Ovary (tissue), 9 donors: Measurements from ENCODE around the gene CADPS2. TPM values are rescaled to one million over a fixed set of nuclear protein-coding genes. Genes with fewer than 3 reads are reported as not detected.

ENCODE experiments used
- DNase-seq, 5 donors: peaks; one replicate each; pipeline ENCODE4 v3.0.0-alpha.2; 2019 to 2020
- H3K27ac ChIP-seq, 2 donors: fragments of 200-600 bp; one replicate each; pipeline versions ENCODE4 v1.5.1 to v1.8.0; 2019 to 2022
- H3K27me3 ChIP-seq: fragments of 200-600 bp; one replicate; pipeline ENCODE4 v1.8.0; 2022
- H3K36me3 ChIP-seq: fragments of 200-600 bp; sonication (generic); one replicate; pipeline ENCODE4 v1.5.1; 2019
- H3K4me1 ChIP-seq: one replicate; pipeline ENCODE4 v1.8.1; 2013; ENCODE audit warnings: mild to moderate bottlenecking, moderate library complexity; ENCODE audit not compliant: insufficient read depth
- H3K4me3 ChIP-seq: fragments of 200-600 bp; sonication (generic); one replicate; pipeline ENCODE4 v1.5.1; 2017
- H3K9me3 ChIP-seq, 2 donors: fragments of 200-600 bp in 1 of 2; sonication (generic) in 1 of 2; one replicate each; pipeline versions ENCODE4 v1.5.1 to v1.8.1; 2013 to 2019; ENCODE audit warnings: mild to moderate bottlenecking in 1 of 2, moderate library complexity in 1 of 2
- EP300 ChIP-seq: sonication (generic); formaldehyde crosslinking; IDR thresholded peaks from one replicate; pipeline ENCODE4 v1.6.1; 2017; ENCODE audit warnings: antibody characterized with exemption
- POLR2A ChIP-seq: fragments of 450-650 bp; IDR thresholded peaks from one replicate; pipeline ENCODE4 v1.6.1; 2017; ENCODE audit warnings: antibody characterized with exemption, mild to moderate bottlenecking, moderate library complexity
- WGBS, 3 donors: extraction: QIAGEN DNeasy Blood & Tissue Kit in 1 of 3; methylation state at CpG; one replicate each; pipeline versions ENCODE4 v1.1.5 to v1.1.7; 2013 to 2017; 5-methylcytosine and 5-hydroxymethylcytosine counted together
- intact Hi-C, 4 donors: fragments of 100-400 bp; cut with DNase I; formaldehyde crosslinking; loops; one replicate each; pipeline versions ENCODE4 v1.11.0 to v1.15.1; 2022 to 2023
- polyA plus RNA-seq, 2 donors: library from polyadenylated mRNA; stranded (reverse); fragments of 200-250 nt in 1 of 2; fragments of 350-450 nt in 1 of 2; fragmentation: Illumina TruSeq in 1 of 2; extraction: RNeasy Lipid Tissue Mini Kit (QIAGEN cat#74804) in 1 of 2; gene quantifications; one replicate each; pipeline ENCODE4 v1.2.3, GENCODE V29; 2013 to 2014
- total RNA-seq, 7 donors: library from RNA; depleted of rRNA in 2 of 7; stranded (reverse); fragments of >200 nt in 2 of 7; fragmentation: NEBNext Ultra II Directional in 3 of 7; extraction: Animal tissue kit (Norgen Biotek cat#: 25700) in 3 of 7; gene quantifications; one replicate each; pipeline versions ENCODE4 v1.1.0 to v1.2.4, GENCODE V29; 2016 to 2023
- TF ChIP-seq, protein P1 (sequence below), 3 donors: fragments of 450-650 bp in 2 of 3; fragments of 200-600 bp in 1 of 3; IDR thresholded peaks; one replicate each; pipeline versions ENCODE4 v1.5.1 to v1.8.0; 2016 to 2022; ENCODE audit warnings: antibody characterized with exemption in 3 of 3, mild to moderate bottlenecking in 1 of 3
- donor health status: DM: no; HTN: no; CAD: no; lungs with moderate emphysema.
- donor health status: DM: no; HTN: no; CAD: no.
- donor health status: Bipolar disorder and iron deficiency.
- donor health status: DM: yes; HTN: yes; CAD: no.
- donor health status: DM: no; HTN: no; CAD: no.
- donor health status: DM: yes; HTN: yes; CAD: no.

The CADPS2 gene
- total and polyA plus RNA-seq, 9 donors = 10.1 to 26.7 (median 16.6) TPM

DNA sequence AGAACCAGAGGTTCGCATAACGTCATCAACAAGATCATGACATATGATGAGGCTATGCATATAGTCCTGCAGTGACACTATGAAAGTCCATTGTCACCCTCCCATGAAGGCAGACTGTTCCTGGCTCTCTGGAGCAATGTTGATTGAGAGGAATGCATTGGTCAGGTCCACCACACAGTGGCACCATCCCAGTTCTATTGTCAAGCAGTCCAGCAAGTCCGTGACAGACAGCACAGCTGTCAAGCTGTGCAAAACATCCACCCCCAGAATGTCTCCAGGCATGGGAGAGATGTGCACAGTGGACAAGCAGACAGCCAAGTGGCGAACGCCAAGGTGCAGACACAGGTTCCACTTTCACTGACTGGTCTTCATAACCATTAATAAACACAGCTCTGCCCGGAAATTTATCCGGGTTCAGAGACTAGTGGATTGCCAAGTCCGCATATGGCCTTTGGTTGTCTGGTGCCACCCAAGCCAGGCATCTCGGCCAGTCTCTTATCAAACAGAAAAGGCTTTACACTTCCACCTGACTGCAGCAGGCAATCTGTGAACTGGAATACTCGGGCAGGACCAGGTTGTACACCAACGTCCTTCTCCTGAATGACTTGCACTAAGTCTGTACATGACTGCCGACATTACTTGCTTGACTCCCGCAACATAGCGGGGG is 194.6 kb downstream of the CADPS2 start:
- Histone ChIP-seq H3K4me3 (no peak overlapping the region), H3K4me1 (no peaks in the 10 kb centered on the region), H3K9me3 (no peaks in the 10 kb centered on the region), H3K36me3 (no peaks in the 10 kb centered on the region), H3K27me3 (no peaks in the 10 kb centered on the region), H3K27ac (no peak overlapping the region)
- DNase-seq = no peak
- 95 to 97% (median 96%) methylated on average over 14 of the region's 14 CpGs for WGBS, 3 donors
- intact Hi-C loops = no loop called here
- TF ChIP-seq EP300 (no peak), POLR2A (no peak)
- TF ChIP-seq, protein P1, sequence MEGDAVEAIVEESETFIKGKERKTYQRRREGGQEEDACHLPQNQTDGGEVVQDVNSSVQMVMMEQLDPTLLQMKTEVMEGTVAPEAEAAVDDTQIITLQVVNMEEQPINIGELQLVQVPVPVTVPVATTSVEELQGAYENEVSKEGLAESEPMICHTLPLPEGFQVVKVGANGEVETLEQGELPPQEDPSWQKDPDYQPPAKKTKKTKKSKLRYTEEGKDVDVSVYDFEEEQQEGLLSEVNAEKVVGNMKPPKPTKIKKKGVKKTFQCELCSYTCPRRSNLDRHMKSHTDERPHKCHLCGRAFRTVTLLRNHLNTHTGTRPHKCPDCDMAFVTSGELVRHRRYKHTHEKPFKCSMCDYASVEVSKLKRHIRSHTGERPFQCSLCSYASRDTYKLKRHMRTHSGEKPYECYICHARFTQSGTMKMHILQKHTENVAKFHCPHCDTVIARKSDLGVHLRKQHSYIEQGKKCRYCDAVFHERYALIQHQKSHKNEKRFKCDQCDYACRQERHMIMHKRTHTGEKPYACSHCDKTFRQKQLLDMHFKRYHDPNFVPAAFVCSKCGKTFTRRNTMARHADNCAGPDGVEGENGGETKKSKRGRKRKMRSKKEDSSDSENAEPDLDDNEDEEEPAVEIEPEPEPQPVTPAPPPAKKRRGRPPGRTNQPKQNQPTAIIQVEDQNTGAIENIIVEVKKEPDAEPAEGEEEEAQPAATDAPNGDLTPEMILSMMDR (IDR thresholded peaks at IDR 0.05) = no peak

DNA sequence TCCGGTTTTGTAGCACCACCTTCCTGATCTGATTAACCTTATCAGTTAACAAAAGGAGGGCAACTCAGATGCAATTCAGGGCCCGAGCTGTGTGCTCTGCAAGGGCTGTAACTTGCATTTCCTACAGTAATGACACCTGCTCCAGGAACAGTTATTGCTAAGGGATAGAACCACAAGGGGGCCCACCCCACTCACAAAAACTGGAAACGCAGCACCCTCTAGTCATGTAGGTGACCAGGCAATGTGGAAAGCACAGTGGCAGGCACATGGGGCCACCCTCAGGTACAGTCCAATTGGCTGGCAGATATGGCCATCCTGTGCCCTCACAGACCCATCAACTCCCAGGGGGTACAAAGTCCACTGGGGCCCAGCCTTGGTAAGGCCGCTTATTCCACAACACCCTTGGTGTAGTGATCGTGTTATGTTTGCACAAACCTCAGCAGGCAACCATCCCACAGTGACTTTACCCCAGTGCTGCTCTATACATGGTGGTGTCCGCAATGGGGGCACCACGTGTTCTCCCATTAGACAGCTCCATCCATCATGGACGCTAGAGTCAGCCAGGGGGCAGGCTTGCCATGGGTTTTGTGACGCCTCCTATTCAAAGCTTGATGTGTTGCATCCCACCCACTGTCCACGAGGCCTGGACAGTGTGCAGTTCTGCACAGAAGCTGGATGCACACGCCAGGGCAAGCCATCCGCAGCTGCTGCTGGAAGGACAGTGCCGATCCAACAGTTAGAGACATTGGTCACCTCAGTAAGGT is 196.7 kb downstream of the CADPS2 start:
- Histone ChIP-seq H3K4me1 (no peaks in the 10 kb centered on the region), H3K36me3 (no peaks in the 10 kb centered on the region), H3K27ac (no peak overlapping the region), H3K27me3 (no peaks in the 10 kb centered on the region), H3K4me3 (no peak overlapping the region), H3K9me3 (no peaks in the 10 kb centered on the region)
- 95% methylated on average over 13 of the region's 13 CpGs for WGBS, 3 donors
- no peak for DNase-seq
- intact Hi-C loops = loop anchor here in 1 of 4 donors (5.0 kb wide), 1 partner anchor 1312 kb away; no protein-coding TSS in a partner anchor
- TF ChIP-seq POLR2A (no peak), EP300 (no peak)
- TF ChIP-seq, protein P1 (IDR thresholded peaks at IDR 0.05) = no peak

DNA sequence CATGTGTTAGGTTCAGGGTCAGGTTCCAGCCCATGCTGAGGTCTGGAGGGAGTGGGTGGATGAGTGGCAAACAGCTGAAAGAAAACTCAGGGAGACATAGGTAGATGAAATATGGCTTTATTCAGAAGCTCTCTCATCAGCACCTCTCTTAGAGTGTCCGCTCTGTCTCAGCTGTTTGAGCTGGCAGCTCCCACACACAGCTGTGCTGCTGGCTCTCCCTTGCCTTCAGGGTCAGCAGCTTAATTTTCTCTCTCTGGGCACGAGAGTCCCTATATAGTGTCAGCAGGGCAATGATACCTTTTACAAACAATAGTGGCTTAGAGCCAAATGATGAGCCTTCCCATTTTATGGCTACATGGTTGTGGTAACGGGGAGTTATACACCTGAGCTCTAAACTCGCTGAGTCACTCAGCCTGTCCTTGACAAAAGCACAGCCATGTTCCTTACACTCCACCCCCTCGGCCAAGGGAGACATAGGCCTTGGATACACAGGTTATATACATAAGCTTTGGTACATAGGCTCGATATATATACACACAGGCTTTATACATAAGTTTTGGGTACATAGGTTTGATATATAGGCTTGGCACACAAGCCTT is 197.8 kb downstream of the CADPS2 start:
- Histone ChIP-seq H3K9me3 (no peaks in the 10 kb centered on the region), H3K27ac (no peak overlapping the region), H3K27me3 (no peaks in the 10 kb centered on the region), H3K4me3 (no peak overlapping the region), H3K4me1 (no peaks in the 10 kb centered on the region), H3K36me3 (no peaks in the 10 kb centered on the region)
- intact Hi-C loops = loop anchor here in 1 of 4 donors (5.0 kb wide), 1 partner anchor 1311 kb away; no protein-coding TSS in a partner anchor
- DNase-seq = no peak
- 34 to 39% (median 37%) methylated on average over 6 of the region's 6 CpGs for WGBS, 3 donors
- TF ChIP-seq POLR2A (no peak), EP300 (no peak)
- TF ChIP-seq, protein P1 (IDR thresholded peaks at IDR 0.05) = no peak

DNA sequence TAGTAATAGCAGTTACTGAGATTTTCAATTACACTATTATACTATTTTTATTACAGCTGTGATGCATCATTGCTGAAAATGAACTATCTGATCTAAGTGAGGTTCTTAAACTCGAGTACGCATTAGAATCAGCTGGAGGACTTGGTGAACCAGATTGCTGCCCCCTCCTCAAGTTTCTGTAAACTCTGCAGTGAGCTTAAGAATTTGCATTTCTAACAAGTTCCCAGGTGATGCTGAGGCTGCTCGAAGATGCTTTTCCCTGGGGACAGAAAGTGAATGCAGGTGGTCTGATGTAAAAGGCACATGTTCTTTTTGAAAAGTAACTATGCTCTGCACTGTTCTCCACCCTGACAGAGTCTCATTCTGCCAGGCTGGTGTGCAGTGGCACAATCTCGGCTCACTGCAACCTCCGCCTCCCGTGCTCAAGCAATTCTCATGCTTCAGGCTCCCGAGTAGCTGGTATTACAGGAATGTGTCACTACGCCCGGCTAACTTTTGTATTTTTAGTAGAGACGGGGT is 199.8 kb downstream of the CADPS2 start:
- no peak overlapping the region for H3K27ac ChIP-seq
- TF ChIP-seq, protein P1 (IDR thresholded peaks at IDR 0.05) = no peak
- TF ChIP-seq EP300 (no peak), POLR2A (no peak)
- H3K36me3 ChIP-seq = no peaks in the 10 kb centered on the region
- H3K9me3 ChIP-seq = no peaks in the 10 kb centered on the region
- no peaks in the 10 kb centered on the region for H3K4me1 ChIP-seq
- 79 to 89% (median 89%) methylated on average over 10 of the region's 10 CpGs for WGBS, 3 donors
- intact Hi-C loops = loop anchor here in 1 of 4 donors (5.0 kb wide), 1 partner anchor 1309 kb away; no protein-coding TSS in a partner anchor
- no peak overlapping the region for H3K4me3 ChIP-seq
- no peak for DNase-seq
- H3K27me3 ChIP-seq = no peaks in the 10 kb centered on the region
